G401 (cell line): ENCODE data around the gene RAD50. TPM values are rescaled to one million over a fixed set of nuclear protein-coding genes. Genes with fewer than 3 reads are reported as not detected.

Source experiments
- DNase-seq: peaks from one replicate; pipeline ENCODE4 v3.0.0-alpha.2; 2015; ENCODE audit warnings: low spot score
- in situ Hi-C: cut with HindIII; loops from 2 replicates; pipeline ENCODE4 v1.10.0; 2016; ENCODE audit warnings: low sequenced_read_pairs, mixed read lengths
- total RNA-seq: library from RNA; depleted of rRNA; stranded (reverse); fragments of >200 nt; shearing (Covaris generic); gene quantifications from 2 replicates; pipeline ENCODE4 v1.2.3, GENCODE V29; 2014

RAD50 gene
- total RNA-seq, 1 experiment from 2014 or later, result 39.4 TPM

DNA sequence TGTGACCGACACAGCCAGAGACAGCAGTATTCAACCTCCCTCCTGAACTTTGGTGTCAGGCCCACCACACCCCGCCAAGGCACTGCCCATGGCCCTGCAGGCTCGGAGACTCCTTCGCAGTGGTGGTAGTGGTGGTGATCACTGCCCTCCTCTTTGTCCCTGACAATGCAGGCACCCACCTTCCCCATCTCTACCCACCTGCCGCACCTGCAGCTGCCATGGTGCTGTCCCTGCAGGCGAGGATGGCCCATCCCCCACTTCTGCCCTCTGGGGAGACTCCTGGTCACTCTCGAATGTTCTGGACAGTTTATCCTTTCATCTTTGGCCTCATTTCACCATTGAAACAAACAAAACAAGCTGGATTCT, 112.7 kb downstream of the RAD50 start:
- DNase-seq, result no peak
- in situ Hi-C loops, result no loop called here

DNA sequence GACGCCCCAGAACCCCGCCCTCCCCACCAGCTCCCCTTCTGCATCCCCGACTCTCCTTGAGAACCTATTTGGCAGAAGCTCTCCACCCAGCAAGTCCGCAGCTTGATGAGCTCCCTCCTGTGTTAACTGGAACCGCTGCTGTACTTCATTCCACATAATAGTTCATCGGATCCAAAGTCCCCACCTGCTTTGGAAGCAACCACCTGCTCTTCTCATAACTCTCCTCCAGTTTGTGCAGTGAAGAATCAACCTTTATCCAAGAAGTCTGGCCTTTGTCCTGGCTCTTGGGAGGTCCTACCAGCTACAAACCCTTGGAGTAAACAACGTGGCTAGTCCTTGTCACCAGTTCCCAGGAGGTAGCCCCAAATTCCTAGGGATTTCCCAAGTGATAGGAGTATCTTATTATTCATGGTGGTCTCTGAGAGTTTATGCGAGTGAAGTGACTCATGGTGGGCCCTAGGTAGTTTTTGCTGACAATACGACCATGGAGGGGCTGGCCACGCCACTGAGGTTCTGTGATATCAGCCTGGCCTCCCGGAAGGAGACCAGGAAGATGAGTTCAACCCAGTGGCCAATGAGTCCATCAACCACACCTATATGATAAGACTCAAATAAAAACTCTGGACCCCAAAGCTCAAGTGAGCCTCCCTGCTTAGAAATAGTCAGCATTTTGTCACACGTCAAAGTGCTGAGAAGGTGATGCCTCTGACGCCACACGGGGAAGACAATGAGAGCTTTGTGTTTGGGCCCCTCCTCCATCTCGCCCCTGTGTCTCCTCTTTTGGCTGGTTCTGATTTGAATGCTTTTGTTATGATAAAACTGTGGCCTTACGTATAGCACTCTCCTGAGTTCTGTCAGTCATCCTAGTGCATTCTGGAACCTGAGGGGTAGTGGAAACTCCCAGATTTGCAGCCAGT, 113.4 kb downstream of the RAD50 start:
- DNase-seq, result no peak
- in situ Hi-C loops, result no loop called here

GRCh38 chr5:132671000-132671399, 114.2 kb downstream of the RAD50 start:
- in situ Hi-C loops, result no loop called here
- DNase-seq, result no peak

- in situ Hi-C loops, result no loop called here
Measured at GRCh38 chr5:132673488-132673887, 116.7 kb downstream of the RAD50 start.

DNA sequence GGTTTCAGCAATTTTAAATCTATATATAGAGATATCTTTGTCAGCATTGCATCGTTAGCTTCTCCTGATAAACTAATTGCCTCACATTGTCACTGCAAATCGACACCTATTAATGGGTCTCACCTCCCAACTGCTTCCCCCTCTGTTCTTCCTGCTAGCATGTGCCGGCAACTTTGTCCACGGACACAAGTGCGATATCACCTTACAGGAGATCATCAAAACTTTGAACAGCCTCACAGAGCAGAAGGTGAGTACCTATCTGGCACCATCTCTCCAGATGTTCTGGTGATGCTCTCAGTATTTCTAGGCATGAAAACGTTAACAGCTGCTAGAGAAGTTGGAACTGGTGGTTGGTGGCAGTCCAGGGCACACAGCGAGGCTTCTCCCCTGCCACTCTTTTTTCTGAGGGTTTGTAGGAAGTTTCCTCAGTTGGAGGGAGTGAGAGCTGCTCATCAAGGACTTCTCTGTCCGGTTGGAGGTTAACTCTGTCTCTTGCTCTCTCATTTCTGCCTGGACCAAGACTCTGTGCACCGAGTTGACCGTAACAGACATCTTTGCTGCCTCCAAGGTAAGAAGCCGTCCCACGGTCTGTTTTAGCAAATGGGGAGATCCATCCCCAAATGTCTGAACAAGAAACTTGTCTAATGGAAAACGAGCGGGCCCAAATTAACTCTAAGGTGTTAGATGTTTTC, 117.3 kb downstream of the RAD50 start, which contains the start of gene IL4:
Gene IL4, plus strand, starts transcription at position 51 of the 692 bp plus-strand sequence. Its CDS starts 62 bp downstream, at position 113.
- in situ Hi-C loops, result no loop called here
- no peak for DNase-seq

More at GRCh38 chr5:132673488-132673887, 116.7 kb downstream of the RAD50 start:
- no peak for DNase-seq

- DNase-seq, result no peak
- in situ Hi-C loops, result no loop called here
Measured at GRCh38 chr5:132674671-132675506, 118.1 kb downstream of the RAD50 start.

GRCh38 chr5:132675936-132676689, 119.3 kb downstream of the RAD50 start:
- no peak for DNase-seq
- in situ Hi-C loops, result no loop called here

- no peak for DNase-seq
- in situ Hi-C loops, result no loop called here
Measured at GRCh38 chr5:132677191-132677590, 120.4 kb downstream of the RAD50 start.

- DNase-seq, result no peak
- in situ Hi-C loops, result no loop called here
Measured at GRCh38 chr5:132677682-132678400, 121.1 kb downstream of the RAD50 start.

GRCh38 chr5:132678735-132679134, 122.0 kb downstream of the RAD50 start:
- no peak for DNase-seq
- in situ Hi-C loops, result no loop called here

DNA sequence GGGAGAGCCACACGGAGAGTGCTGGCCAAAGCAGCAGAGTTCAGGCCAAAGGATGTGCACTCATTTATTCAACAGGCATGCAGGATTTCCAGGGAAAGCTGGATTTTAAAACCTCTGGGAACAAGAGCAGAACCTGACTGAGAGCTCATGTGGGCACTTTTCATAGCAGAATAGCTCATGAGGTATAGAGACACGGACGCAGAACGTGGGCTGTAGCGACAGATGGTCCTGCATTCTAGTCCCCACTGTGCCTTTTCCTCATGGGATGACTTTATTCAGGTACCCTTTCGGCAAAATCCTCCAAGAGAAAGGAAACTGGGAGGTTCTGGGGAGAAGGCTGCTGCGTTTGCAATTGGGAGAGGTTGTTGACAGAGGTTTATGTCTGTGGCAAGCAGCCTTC, 122.4 kb downstream of the RAD50 start:
- in situ Hi-C loops, result no loop called here
- no peak for DNase-seq

GRCh38 chr5:132679717-132680380, 123.1 kb downstream of the RAD50 start:
- DNase-seq, result no peak
- in situ Hi-C loops, result no loop called here

DNA sequence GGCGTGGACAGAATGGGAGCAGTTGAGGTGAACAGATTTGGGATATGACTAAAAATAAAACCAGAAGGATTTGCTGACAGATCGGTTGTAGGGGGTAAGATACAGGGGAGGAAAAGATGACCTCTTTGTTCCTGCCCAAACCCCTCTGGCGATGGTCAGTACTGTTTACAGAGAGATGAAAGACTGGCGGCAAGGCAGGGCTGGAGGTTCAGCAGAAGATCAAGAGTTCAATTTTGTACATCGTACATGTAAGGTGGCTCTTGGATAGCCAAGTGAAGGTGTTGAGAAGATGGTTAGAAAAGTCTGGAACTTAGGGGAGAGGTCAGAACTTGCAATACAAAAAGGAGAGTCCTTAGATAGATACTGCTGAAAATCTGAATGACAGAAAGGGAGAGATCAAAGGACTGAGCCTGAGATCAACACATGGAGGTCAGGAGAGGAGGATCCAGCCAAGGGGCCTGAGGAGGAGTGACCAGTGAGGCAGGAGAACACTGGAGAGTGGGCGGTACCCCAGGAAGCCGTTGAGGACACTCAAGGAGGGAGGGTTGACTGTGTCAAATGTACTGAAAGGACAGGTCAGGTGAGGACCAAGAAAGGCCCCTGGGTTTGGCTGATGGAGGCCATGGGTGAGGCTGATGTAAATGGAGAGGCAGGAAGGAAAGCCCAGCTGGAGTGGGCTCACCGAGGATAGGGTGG, 124.2 kb downstream of the RAD50 start:
- no peak for DNase-seq
- in situ Hi-C loops, result no loop called here

DNA sequence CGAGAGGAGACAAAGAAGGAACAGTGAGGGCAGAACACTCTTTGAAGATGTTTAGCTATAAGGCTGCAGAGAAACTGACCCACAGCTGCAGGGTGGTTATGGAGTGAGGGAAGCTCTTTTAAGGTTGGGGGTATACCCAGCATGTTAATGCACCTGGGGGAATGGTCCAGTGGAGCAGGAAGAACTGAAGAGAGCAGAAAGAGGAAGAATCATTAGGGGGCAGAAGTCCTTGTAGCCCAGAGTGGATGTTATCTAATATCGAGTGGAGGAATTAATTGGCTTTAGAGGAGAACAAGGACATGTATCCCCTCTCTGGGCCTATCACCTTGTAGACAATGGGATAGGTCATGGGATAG, 124.7 kb downstream of the RAD50 start:
- in situ Hi-C loops, result no loop called here
- no peak for DNase-seq

GRCh38 chr5:132681983-132682382, 125.2 kb downstream of the RAD50 start:
- in situ Hi-C loops, result no loop called here
- no peak for DNase-seq

GRCh38 chr5:132684491-132684890, 127.7 kb downstream of the RAD50 start:
- in situ Hi-C loops, result no loop called here
- no peak for DNase-seq
